ENCODE measurements around the gene DLG2. TPM values are rescaled to one million over a fixed set of nuclear protein-coding genes. Genes with fewer than 3 reads are reported as not detected.

DLG2 gene
- total and polyA plus RNA-seq, 11 donors, result 2.4 to 13.9 (median 7.1) TPM

DNA sequence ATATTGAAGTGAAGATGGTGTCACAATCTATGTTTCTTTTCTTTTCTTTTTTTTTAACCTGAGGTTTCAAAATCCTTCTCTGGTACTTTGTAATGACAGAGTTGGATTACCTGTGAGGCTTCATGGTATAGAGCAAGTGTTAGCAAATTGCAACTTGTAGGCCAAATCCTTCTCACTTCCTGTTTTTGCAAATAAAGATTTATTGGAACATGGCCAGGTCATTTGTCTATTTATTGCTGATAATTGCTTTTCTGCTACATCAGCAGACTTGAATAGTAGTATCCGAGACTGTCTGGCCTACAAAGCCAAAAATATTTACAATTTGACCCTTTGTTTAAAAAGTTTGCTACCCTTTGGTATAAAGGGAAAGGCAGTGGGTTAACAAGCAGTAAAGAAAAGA lies 1281.5 kb downstream of the DLG2 start:
- H3K27me3 ChIP-seq, result no peaks in the 10 kb centered on the region
- TF ChIP-seq, protein P1, sequence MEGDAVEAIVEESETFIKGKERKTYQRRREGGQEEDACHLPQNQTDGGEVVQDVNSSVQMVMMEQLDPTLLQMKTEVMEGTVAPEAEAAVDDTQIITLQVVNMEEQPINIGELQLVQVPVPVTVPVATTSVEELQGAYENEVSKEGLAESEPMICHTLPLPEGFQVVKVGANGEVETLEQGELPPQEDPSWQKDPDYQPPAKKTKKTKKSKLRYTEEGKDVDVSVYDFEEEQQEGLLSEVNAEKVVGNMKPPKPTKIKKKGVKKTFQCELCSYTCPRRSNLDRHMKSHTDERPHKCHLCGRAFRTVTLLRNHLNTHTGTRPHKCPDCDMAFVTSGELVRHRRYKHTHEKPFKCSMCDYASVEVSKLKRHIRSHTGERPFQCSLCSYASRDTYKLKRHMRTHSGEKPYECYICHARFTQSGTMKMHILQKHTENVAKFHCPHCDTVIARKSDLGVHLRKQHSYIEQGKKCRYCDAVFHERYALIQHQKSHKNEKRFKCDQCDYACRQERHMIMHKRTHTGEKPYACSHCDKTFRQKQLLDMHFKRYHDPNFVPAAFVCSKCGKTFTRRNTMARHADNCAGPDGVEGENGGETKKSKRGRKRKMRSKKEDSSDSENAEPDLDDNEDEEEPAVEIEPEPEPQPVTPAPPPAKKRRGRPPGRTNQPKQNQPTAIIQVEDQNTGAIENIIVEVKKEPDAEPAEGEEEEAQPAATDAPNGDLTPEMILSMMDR (IDR thresholded peaks at IDR 0.05), result no peak
- no peak for TF ChIP-seq POLR2A (IDR thresholded peaks at IDR 0.05)
- no peaks in the 10 kb centered on the region for H3K4me1 ChIP-seq
- 40 to 68% (median 47%) methylated on average over 1 of the region's 1 CpG for WGBS, 4 donors
- no peak for ATAC-seq
- no peaks in the 10 kb centered on the region for H3K36me3 ChIP-seq
- DNase-seq, result no peak
- no peaks in the 10 kb centered on the region for H3K9me3 ChIP-seq
- H3K27ac ChIP-seq, result no peak overlapping the region
- intact Hi-C loops (cut with DNase I), result no loop called here
- no peak overlapping the region for H3K4me3 ChIP-seq

DNA sequence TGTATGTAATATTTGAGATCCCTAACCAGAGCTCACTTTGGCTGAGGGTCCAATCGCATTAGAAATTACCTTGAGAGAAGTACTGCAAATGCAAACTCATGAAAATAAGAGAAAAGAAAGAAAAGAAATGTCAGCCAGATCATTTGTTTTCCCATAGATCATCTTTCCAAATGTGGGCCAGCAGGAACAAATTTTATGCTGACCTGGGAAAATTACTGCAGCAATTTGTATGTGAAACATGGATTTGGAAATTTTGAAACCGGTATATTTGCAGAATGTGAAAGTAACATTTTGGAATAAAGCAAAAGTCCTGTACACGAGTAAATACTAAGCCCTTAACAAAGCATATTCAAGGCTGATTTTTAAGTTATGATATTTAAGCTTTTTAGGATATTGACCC lies 1282.1 kb downstream of the DLG2 start:
- no peaks in the 10 kb centered on the region for H3K4me1 ChIP-seq
- DNase-seq, result no peak
- TF ChIP-seq POLR2A (IDR thresholded peaks at IDR 0.05), result no peak
- TF ChIP-seq, protein P1 (IDR thresholded peaks at IDR 0.05), result no peak
- H3K27ac ChIP-seq, result no peak overlapping the region
- no peaks in the 10 kb centered on the region for H3K36me3 ChIP-seq
- intact Hi-C loops (cut with DNase I), result no loop called here
- H3K4me3 ChIP-seq, result no peak overlapping the region
- WGBS, 4 donors, result 80 to 87% (median 83%) methylated on average over 3 of the region's 3 CpGs
- H3K9me3 ChIP-seq, result no peaks in the 10 kb centered on the region
- ATAC-seq, result no peak
- no peaks in the 10 kb centered on the region for H3K27me3 ChIP-seq

DNA sequence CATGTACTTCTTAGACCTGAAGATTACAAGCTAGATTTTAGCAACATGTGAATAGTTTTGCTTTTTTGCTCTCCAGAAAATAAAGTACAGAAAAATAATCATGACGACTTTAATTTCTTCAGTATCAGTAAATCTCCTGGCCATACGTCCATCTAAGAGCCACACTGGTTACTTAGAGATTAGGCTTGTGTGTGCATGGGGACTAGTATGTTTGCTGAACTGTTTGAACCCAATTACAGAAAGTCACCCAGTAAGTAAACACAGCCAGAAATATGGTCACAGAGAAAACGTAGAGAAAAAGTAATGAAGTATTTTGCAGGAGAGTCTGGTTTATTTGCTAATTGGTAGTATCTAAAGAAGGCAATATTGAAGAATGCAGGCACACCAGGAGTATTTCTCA lies 1287.3 kb downstream of the DLG2 start:
- intact Hi-C loops (cut with DNase I), result no loop called here
- no peaks in the 10 kb centered on the region for H3K9me3 ChIP-seq
- TF ChIP-seq, protein P1 (IDR thresholded peaks at IDR 0.05), result no peak
- no peak for TF ChIP-seq POLR2A (IDR thresholded peaks at IDR 0.05)
- ATAC-seq (no peak), DNase-seq (no peak)
- H3K36me3 ChIP-seq, result no peaks in the 10 kb centered on the region
- 74 to 80% (median 77%) methylated on average over 3 of the region's 3 CpGs for WGBS, 4 donors
- no peak overlapping the region for H3K4me3 ChIP-seq
- no peak overlapping the region for H3K27ac ChIP-seq
- H3K4me1 ChIP-seq, result no peaks in the 10 kb centered on the region
- no peaks in the 10 kb centered on the region for H3K27me3 ChIP-seq

DNA sequence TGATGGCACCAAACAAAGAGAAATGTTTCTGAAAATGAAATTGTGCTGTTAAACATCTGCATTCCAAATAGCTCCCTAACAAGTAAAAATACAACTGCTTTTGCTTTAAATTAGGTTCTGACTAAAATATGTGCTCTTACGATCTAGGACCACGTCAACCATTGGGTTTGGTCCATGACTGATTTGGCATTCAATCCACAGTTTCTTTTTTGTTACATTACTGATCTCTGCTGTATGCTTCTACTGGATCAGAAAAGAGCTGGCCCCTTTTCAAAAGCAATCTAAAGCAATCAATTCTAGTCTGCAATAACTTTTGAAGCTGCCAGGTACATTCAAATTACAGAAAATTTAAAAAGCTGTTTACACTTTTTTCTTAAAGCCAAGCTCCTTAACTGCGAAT lies 1293.9 kb downstream of the DLG2 start:
- H3K36me3 ChIP-seq, result no peaks in the 10 kb centered on the region
- no peaks in the 10 kb centered on the region for H3K4me1 ChIP-seq
- intact Hi-C loops (cut with DNase I), result no loop called here
- H3K9me3 ChIP-seq, result no peaks in the 10 kb centered on the region
- H3K27me3 ChIP-seq, result no peaks in the 10 kb centered on the region
- TF ChIP-seq POLR2A (IDR thresholded peaks at IDR 0.05), result no peak
- peak overlapping the region in 2 of 12 donors; percentile 11 to 32 for H3K4me3 ChIP-seq
- ATAC-seq (no peak), DNase-seq (no peak)
- 67 to 83% (median 73%) methylated on average over 3 of the region's 3 CpGs for WGBS, 4 donors
- H3K27ac ChIP-seq, result no peak overlapping the region

DNA sequence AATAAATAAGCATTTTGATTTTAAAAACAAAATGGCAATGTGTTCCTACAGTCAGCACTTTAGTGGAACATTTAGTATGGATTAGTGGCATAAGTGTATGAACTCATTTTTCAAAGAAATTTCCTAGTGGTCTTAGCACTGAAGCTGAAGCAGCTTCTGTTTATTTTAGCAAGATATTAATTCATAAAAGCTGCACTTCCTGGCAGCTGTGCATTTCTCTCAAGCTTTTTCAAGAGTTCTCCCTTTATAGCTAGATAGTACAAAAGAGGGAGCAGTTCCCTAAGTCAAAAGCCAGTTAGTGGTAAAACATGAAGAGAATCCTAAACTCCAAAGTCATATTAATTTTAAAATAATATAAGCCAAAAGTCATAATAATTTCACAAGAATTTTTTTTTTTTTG lies 1304.9 kb downstream of the DLG2 start:
- peaks cover 0 to 5% (median 0%) of the 10 kb centered on the region in 12 donors for H3K9me3 ChIP-seq
- TF ChIP-seq, protein P1 (IDR thresholded peaks at IDR 0.05), result no peak
- TF ChIP-seq POLR2A (IDR thresholded peaks at IDR 0.05), result no peak
- H3K4me1 ChIP-seq, result no peaks in the 10 kb centered on the region
- intact Hi-C loops (cut with DNase I), result no loop called here
- H3K27me3 ChIP-seq, result no peaks in the 10 kb centered on the region
- H3K36me3 ChIP-seq, result no peaks in the 10 kb centered on the region
- DNase-seq (no peak), ATAC-seq (no peak)
- no peak overlapping the region for H3K27ac ChIP-seq
- H3K4me3 ChIP-seq, result no peak overlapping the region
